BLaER1 (cell line): ENCODE results near the gene SULT1C3.
"Not testable (repeated sequence)": the region's sequence is repeated elsewhere in the genome, so short reads cannot be mapped to it uniquely, and the experiment has no call there.

Experiments
- H3K27ac ChIP-seq: shearing (Covaris generic); formaldehyde crosslinking; 2 replicates; pipeline ENCODE4 v1.8.1; 2022
- H3K27me3 ChIP-seq: shearing (Covaris generic); formaldehyde crosslinking; 2 replicates; pipeline ENCODE4 v1.8.1; 2022
- H3K36me3 ChIP-seq: shearing (Covaris generic); formaldehyde crosslinking; 2 replicates; pipeline ENCODE4 v1.8.1; 2022
- H3K4me1 ChIP-seq: shearing (Covaris generic); formaldehyde crosslinking; 2 replicates; pipeline ENCODE4 v1.8.1; 2022
- H3K4me2 ChIP-seq: shearing (Covaris generic); formaldehyde crosslinking; 2 replicates; pipeline ENCODE4 v1.8.1; 2022
- H3K4me3 ChIP-seq: shearing (Covaris generic); formaldehyde crosslinking; 2 replicates; pipeline ENCODE4 v1.8.1; 2022
- H3K9ac ChIP-seq: shearing (Covaris generic); formaldehyde crosslinking; 2 replicates; pipeline ENCODE4 v1.8.1; 2022
- H3K9me3 ChIP-seq: shearing (Covaris generic); formaldehyde crosslinking; 2 replicates; pipeline ENCODE4 v1.8.1; 2022
- H4K20me1 ChIP-seq: shearing (Covaris generic); formaldehyde crosslinking; 2 replicates; pipeline ENCODE4 v1.8.1; 2022
- Cebpa-rat ChIP-seq: shearing (Covaris generic); IDR thresholded peaks from 2 replicates; pipeline ENCODE4 v1.8.1; 2022

SULT1C3 gene

DNA sequence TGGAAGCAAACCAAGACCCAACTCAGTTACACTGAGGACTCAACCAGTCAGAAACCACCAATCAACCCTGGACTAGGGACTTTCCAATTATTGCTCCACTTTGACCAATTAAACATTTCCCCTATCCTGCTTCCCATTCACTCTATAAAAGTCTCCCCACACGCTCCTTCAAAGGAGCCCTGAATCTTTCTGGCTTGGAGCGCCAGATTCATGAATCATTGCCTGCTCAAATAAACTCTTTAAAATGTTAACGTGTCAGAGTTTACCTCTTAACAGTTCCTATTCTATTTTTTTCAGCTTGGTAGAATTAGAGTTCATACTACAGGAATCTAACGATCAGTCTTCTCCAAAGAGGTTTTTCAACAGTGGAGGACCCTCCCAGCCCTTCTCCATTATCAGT is 28.2 kb downstream of the SULT1C3 start:
- Histone ChIP-seq H3K4me1 (no peaks in the 10 kb centered on the region), H3K4me3 (no peak overlapping the region), H3K36me3 (no peaks in the 10 kb centered on the region), H3K9me3 (no peaks in the 10 kb centered on the region), H3K27ac (no peak overlapping the region), H3K4me2 (no peak overlapping the region), H3K9ac (no peak overlapping the region), H4K20me1 (no peaks in the 10 kb centered on the region), H3K27me3 (no peaks in the 10 kb centered on the region)
- no peak for TF ChIP-seq Cebpa-rat

DNA sequence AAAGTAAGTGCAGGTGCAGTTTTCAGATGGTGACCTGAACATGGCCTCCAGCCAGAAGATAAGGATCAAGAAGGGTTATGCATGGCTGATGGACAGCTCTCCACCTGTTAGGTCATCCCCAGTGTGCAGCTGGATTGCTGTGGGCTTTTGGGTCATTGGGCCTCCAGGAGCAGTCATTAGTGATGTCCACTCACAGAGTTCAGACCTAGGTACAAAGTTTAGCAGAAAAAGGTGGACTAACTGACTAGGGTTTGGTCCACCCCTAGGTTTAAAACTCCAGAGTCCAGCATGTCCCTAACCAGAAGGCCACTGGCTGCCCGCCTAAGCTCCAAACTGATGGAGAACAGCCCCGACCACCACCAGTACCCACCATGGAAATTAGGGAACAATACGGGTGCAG is 30.6 kb downstream of the SULT1C3 start:
- no peak overlapping the region for H3K4me2 ChIP-seq
- H3K4me3 ChIP-seq = no peak overlapping the region
- no peaks in the 10 kb centered on the region for H3K36me3 ChIP-seq
- no peak overlapping the region for H3K27ac ChIP-seq
- no peaks in the 10 kb centered on the region for H3K27me3 ChIP-seq
- H3K9me3 ChIP-seq = no peaks in the 10 kb centered on the region
- no peak overlapping the region for H3K9ac ChIP-seq
- no peaks in the 10 kb centered on the region for H3K4me1 ChIP-seq
- no peaks in the 10 kb centered on the region for H4K20me1 ChIP-seq
- no peak for TF ChIP-seq Cebpa-rat

DNA sequence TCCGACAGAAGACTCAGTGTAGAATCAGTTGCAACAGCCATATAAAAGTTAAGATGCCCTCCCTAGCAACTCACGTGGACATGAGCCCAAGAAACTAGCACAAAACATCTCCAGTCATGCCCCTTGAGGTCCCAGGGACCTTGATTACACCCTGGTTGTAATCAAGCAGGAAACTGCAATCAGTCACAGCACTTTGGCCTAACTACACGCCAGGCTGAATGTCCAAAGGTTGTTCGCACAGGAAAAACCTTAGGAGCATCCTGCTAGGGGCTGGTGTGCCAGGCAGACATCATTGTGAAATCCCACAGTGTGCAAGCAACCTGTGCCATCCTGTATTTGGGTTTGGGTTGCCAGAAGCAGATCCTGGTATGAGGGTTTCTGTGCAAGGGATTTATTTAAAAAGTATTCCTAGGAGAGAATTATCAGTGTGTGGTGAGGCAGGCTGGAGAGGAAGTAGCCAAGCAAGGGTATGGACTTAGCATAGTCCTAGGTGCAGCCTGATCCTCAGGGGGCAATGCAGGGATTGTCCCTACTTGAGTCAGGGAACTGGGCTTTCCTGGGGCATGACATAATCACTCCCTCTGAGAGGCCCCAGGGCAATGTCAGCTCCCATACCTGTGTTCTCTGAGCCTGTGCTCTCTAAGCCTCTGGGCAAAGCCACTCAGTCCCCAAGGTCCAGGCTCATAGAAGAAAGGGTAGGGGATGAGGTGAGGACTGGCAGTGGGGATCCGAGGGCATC is 31.2 kb downstream of the SULT1C3 start:
- Histone ChIP-seq H3K27ac (no peak overlapping the region), H3K36me3 (no peaks in the 10 kb centered on the region), H3K27me3 (no peaks in the 10 kb centered on the region), H3K4me1 (no peaks in the 10 kb centered on the region), H3K9me3 (no peaks in the 10 kb centered on the region), H4K20me1 (no peaks in the 10 kb centered on the region), H3K9ac (no peak overlapping the region), H3K4me2 (no peak overlapping the region), H3K4me3 (no peak overlapping the region)
- TF ChIP-seq Cebpa-rat = no peak

DNA sequence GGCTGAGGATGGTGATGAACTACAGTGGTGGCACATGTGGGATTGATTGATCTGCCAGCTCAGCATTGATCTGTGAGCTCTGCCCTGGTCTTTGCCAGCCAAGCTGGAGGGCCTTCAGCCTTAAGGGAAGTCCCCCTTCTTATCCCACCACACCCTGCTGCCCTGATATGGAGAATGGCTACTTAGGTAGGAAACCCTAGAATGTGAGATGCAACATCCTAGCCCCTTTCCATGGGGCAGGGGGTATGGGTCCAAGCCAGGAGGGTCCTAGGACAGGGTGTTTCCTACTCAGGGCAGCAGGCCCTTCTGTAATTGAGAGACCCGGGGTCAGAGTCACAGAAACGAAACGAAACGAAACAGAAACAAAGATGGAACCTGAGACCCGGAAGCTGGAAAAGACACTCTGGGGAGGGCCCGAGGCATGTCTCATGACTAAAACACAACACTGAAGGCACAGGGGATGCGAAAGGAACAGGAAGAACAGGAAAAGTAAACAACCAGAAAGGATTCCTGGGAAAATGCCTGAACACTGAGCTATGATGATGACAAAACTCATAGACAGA is 32.0 kb downstream of the SULT1C3 start:
- H3K4me1 ChIP-seq = no peaks in the 10 kb centered on the region
- H3K27ac ChIP-seq = no peak overlapping the region
- H3K9me3 ChIP-seq = no peaks in the 10 kb centered on the region
- H3K36me3 ChIP-seq = no peaks in the 10 kb centered on the region
- H3K9ac ChIP-seq = no peak overlapping the region
- no peak overlapping the region for H3K4me3 ChIP-seq
- no peak for TF ChIP-seq Cebpa-rat
- H3K4me2 ChIP-seq = no peak overlapping the region
- H3K27me3 ChIP-seq = no peaks in the 10 kb centered on the region
- H4K20me1 ChIP-seq = no peaks in the 10 kb centered on the region

DNA sequence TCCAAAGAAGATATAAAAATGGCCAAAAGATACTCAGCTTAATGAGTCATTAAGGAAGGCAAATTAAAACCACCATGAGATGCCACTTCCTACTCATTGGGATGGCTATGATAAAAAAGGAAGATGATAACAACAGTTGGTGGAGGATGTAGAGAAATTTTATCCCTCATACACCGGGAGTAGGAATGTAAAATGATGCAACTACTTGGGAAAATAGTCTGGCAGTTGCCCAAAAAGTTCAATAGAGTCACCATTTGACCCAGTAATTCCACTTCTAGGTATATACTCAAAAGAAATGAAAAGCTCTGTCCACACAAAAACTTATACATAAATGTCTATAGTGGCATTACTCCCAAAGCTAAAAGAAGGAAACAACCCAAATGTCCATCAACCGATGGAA is 38.9 kb downstream of the SULT1C3 start:
- H3K9me3 ChIP-seq = 0 out of 2 replicates have a peak, but pooled peaks cover 5% of the 10 kb centered on the region
- no peak overlapping the region for H3K9ac ChIP-seq
- no peak overlapping the region for H3K27ac ChIP-seq
- no peak overlapping the region for H3K4me2 ChIP-seq
- no peaks in the 10 kb centered on the region for H3K4me1 ChIP-seq
- H3K36me3 ChIP-seq = no peaks in the 10 kb centered on the region
- no peaks in the 10 kb centered on the region for H3K27me3 ChIP-seq
- H3K4me3 ChIP-seq = no peak overlapping the region
- H4K20me1 ChIP-seq = no peaks in the 10 kb centered on the region
- TF ChIP-seq Cebpa-rat = no peak

DNA sequence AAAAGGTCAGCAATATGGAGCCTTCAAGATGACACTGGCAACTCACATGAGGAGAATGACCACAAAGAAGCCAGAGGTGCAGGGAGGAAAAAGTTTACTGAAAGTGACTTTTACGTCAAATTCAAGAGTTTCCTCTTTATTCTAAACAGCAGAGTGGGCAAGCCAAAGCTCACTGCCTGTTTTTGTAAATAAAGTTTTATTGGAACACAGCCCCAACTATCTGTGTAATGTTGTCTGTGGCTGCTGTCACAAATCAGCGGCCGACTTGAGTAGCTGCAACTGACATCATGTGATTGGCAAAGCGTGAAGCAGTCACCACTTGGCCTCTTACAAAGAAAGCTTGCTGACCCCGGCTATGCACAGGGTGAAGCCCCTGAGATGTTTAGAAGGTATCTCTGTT is 39.7 kb downstream of the SULT1C3 start:
- Histone ChIP-seq H3K4me2 (no peak overlapping the region), H3K27me3 (no peaks in the 10 kb centered on the region), H4K20me1 (no peaks in the 10 kb centered on the region), H3K9me3 (0 out of 2 replicates have a peak, but pooled peaks cover 5% of the 10 kb centered on the region), H3K9ac (no peak overlapping the region), H3K4me1 (no peaks in the 10 kb centered on the region), H3K36me3 (no peaks in the 10 kb centered on the region), H3K27ac (no peak overlapping the region), H3K4me3 (no peak overlapping the region)
- TF ChIP-seq Cebpa-rat = no peak

DNA sequence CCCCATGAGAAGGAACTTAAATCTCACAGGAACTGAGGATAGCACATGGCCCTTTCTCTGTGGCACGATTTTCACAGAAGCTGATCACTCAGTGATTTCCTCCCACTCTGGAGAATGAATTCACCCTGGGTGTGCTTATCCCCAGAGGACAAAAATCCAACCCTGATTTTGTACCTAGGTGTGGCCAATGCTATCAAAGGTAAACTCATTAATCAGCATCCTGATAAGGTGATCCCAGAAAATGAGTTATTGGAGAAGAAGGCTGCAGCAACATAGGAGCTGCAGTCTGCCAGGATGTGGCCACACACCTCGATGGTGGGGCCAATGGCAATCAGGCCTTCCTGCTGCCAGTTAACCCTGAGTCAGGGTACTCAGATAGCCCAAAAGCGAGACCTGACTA is 40.7 kb downstream of the SULT1C3 start:
- Histone ChIP-seq H3K9ac (no peak overlapping the region), H4K20me1 (no peaks in the 10 kb centered on the region), H3K27me3 (no peaks in the 10 kb centered on the region), H3K4me3 (no peak overlapping the region), H3K27ac (no peak overlapping the region), H3K9me3 (0 out of 2 replicates have a peak, but pooled peaks cover 5% of the 10 kb centered on the region), H3K4me2 (no peak overlapping the region), H3K36me3 (no peaks in the 10 kb centered on the region), H3K4me1 (no peaks in the 10 kb centered on the region)
- TF ChIP-seq Cebpa-rat = no peak

DNA sequence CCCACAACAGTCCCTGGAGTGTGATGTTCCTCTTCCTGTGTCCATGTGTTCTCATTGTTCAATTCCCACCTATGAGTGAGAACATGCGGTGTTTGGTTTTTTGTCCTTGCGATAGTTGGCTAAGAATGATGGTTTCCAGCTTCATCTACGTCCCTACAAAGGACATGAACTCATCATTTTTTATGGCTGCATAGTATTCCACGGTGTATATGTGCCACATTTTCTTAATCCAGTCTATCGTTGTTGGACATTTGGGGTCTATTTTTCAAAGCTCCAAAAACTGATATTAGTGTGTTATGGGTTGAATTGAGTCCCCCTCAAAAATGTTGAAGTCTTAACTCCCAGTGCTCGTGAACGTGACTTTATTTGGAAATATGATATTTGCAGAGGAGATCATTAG is 44.8 kb downstream of the SULT1C3 start:
- not testable (repeated sequence) for H3K9me3 ChIP-seq, H3K27me3 ChIP-seq, H3K36me3 ChIP-seq, H3K4me2 ChIP-seq, H3K27ac ChIP-seq, H3K9ac ChIP-seq, H3K4me1 ChIP-seq, H4K20me1 ChIP-seq, H3K4me3 ChIP-seq

DNA sequence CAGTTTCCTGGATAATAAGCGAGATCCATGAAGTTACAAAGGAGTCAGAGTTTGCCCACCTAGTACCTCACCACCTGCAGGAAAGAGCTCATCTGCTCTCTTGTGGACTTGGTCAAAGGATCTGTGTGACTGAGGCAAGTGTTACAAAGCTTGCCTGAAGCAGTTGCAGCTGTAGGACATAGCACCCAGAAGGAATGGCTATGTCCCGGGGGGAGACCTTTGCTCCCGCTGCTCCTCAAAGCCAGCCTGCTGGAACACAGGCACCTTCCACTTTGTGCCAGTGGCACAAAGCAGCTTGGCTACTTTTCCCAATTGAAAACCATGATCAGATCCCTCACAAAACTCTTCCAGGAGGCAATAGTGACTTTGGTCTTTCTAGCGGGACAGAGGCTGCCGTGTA is 45.8 kb downstream of the SULT1C3 start:
- H3K4me3 ChIP-seq = no peak overlapping the region
- no peaks in the 10 kb centered on the region for H4K20me1 ChIP-seq
- H3K27ac ChIP-seq = no peak overlapping the region
- no peaks in the 10 kb centered on the region for H3K36me3 ChIP-seq
- H3K9ac ChIP-seq = no peak overlapping the region
- 0 out of 2 replicates have a peak, but pooled peaks cover 5% of the 10 kb centered on the region for H3K9me3 ChIP-seq
- TF ChIP-seq Cebpa-rat = no peak
- no peaks in the 10 kb centered on the region for H3K27me3 ChIP-seq
- no peak overlapping the region for H3K4me2 ChIP-seq
- no peaks in the 10 kb centered on the region for H3K4me1 ChIP-seq

DNA sequence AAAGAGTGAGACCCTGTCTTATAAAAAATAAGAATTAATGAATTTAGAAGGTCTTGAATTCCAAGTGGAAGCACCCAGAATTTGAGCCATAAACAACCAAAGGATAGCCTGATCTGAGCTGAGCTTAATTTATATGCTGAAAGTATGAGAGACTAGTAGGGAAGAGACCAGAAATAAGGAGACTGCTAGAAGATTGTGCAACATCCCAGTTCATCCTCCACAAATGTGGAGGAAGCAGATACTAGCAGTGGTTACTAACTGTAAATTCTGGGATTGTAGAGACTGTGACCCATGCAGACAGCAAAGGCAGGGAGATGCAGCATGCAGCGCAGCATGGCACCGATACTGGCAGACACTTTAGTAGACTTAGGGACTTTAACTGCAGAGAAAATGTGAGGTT is 47.4 kb downstream of the SULT1C3 start:
- TF ChIP-seq Cebpa-rat = no peak
- Histone ChIP-seq H4K20me1 (no peaks in the 10 kb centered on the region), H3K27me3 (no peaks in the 10 kb centered on the region), H3K4me3 (no peak overlapping the region), H3K27ac (no peak overlapping the region), H3K36me3 (no peaks in the 10 kb centered on the region), H3K4me2 (no peak overlapping the region), H3K9ac (no peak overlapping the region), H3K4me1 (no peaks in the 10 kb centered on the region), H3K9me3 (0 out of 2 replicates have a peak, but pooled peaks cover 5% of the 10 kb centered on the region)
